ENCODE measurements around the gene MYH13.

MYH13 gene

GRCh38 chr17:10251212-10251948, 121.4 kb downstream of the MYH13 start:
- DNase-seq (ENCODE audit: low read depth, low spot score) = no peak
